ENCODE results near the gene TNFRSF11A.

- no peak for TF ChIP-seq CTCF (IDR thresholded peaks at IDR 0.05 in 4 of 5, conservative IDR thresholded peaks at IDR 0.05 in 1 of 5)
- no peak for TF ChIP-seq POLR2A (IDR thresholded peaks at IDR 0.05)
Measured at GRCh38 chr18:62277045-62277444, 48.1 kb upstream of the TNFRSF11A start.

Data from gastrocnemius medialis (tissue), 4 donors.